GM12874 (cell line): ENCODE data around the gene LAMA3.

ENCODE experiments used
- CTCF ChIP-seq: IDR thresholded peaks from 2 replicates; pipeline ENCODE4 v1.5.1; 2011; ENCODE audit warnings: low read depth, mild to moderate bottlenecking, control low read depth, low read length, moderate library complexity; ENCODE audit not compliant: insufficient read depth

Gene LAMA3

DNA sequence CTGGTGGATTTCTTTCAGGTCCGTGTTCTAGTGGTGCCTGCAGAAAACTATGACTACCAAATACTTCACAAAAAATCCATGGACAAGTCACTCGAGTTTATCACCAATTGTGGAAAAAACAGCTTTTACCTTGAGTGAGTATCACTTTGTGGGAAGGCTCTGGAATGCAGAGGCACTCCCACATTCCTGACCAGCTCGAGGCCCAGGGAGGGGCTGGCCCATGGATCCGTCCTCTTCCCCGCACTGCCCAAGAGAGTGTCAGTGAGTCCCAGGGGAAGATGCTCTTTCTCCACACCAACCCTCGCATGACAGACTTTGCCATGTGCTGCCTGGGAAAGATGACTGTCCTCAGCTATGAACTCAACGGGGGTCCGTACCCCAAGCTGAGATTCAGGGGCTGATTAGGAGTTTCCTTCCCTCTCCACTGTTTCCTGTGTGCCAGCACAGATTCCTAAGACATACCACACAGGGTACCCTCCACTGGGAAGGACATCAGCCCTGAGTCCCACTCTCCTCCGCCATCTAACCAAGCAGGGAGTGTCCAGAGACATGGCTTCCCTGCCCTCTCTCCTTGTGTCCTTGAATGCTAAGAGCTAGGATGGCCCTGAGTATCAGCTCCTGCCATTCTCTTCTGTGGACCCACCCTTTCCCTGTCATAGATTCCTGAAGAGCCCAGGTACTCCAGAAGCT is 155.9 kb downstream of the LAMA3 start:
- no peak for TF ChIP-seq CTCF

- TF ChIP-seq CTCF, result no peak
Measured at GRCh38 chr18:23845988-23846630, 156.9 kb downstream of the LAMA3 start.

- no peak for TF ChIP-seq CTCF
Measured at GRCh38 chr18:23847321-23847986, 158.2 kb downstream of the LAMA3 start.

DNA sequence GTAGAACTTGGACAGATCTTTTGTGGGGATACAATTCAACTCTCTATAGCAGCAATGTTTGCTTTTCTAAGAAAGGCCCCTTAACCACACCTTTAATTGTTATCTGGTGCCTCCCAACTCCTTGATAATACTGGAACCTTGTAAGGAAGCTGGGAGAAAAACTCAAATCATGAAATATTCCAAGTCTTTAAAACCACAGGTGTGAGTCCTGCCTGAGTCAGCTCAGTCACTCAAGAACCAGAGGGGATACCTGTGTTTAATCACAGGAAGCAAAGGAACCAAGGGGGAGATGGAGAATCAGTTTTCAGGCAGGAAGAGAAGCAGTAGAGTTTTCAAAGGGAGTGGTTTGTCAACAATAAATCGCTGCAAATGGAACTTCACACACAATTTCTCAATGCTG is 159.9 kb downstream of the LAMA3 start:
- no peak for TF ChIP-seq CTCF

GRCh38 chr18:23850215-23850614 is 161.0 kb downstream of the LAMA3 start:
- no peak for TF ChIP-seq CTCF

DNA sequence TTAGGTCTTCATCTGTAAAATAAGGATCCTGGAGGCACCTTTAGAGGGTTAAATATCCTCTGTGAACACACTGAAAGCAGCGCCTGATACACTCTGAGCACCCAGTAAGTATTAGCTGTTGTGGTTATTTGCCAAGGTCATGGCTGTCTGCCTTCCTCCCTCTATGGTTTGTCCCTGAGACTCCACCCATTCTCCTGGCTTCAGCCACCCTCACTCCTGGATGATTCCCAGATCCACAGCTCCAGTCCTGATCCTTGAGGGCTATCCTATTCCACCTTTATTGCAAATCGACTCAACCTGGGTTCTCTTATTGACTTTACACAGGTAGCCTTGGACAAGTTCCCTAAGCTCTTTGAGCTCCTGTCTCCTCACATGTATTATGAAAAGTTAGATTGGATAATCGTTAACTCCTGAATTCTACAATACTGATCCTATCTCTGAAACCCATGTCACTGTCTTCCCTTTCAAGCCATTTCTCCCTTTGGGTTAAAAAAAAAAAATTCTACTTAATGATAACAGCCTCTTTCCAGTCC is 162.3 kb downstream of the LAMA3 start:
- no peak for TF ChIP-seq CTCF
